Epithelial cell of proximal tubule (primary cell): ENCODE results near the gene MSS51. TPM values are rescaled to one million over a fixed set of nuclear protein-coding genes. Genes with fewer than 3 reads are reported as not detected.

Source experiments
- DNase-seq: peaks from one replicate; pipeline ENCODE4 v3.0.0-alpha.2; 2011; ENCODE audit warnings: low read depth
- H3K4me3 ChIP-seq: 2 replicates; pipeline ENCODE4 v1.5.1; 2011; ENCODE audit warnings: low read depth, mild to moderate bottlenecking, low read length
- CTCF ChIP-seq: conservative IDR thresholded peaks from 2 replicates; pipeline ENCODE4 v1.5.1; 2012; ENCODE audit warnings: low read depth, mild to moderate bottlenecking, low read length
- total RNA-seq: library from RNA; depleted of rRNA; stranded (reverse); fragments of >200 nt; gene quantifications from 2 replicates; pipeline ENCODE4 v1.2.3, GENCODE V29; 2015

MSS51 gene
- total RNA-seq, 1 donor from 2014 or later, result 1.1 TPM

- no peak for TF ChIP-seq CTCF
- no peak for DNase-seq
- no peak overlapping the region for H3K4me3 ChIP-seq
Observed at GRCh38 chr10:73439605-73440312, 6.4 kb upstream of the MSS51 start.

- no peak overlapping the region for H3K4me3 ChIP-seq
- DNase-seq, result no peak
- no peak for TF ChIP-seq CTCF
Observed at GRCh38 chr10:73439055-73439454, 5.7 kb upstream of the MSS51 start.

GRCh38 chr10:73432646-73433537 is 469 bp downstream of the MSS51 start:
- no peak overlapping the region for H3K4me3 ChIP-seq
- no peak for DNase-seq
- TF ChIP-seq CTCF, result no peak

GRCh38 chr10:73426318-73426717 is 7.0 kb downstream of the MSS51 start:
- TF ChIP-seq CTCF, result no peak
- no peak for DNase-seq
- H3K4me3 ChIP-seq, result no peak overlapping the region

DNA sequence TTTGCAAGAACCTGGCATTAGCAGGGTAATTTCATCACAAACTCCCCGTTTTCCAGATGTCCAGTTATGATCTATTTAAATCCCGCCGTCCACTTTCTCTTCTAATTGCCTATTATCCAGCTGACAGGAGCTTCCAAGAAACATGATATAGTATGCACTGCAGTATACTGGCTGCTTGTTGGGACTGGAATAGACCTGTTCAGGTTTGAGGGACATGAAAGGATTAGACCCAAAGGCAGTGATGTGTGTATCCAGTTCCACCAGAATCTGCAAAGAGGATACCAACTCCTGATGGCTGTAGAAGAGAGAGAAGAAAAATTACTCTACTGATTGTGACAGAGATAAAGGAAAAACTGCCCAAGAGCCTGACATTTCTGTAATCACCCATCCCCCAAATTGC is 8.9 kb downstream of the MSS51 start:
- no peak overlapping the region for H3K4me3 ChIP-seq
- no peak for DNase-seq
- TF ChIP-seq CTCF, result no peak

DNA sequence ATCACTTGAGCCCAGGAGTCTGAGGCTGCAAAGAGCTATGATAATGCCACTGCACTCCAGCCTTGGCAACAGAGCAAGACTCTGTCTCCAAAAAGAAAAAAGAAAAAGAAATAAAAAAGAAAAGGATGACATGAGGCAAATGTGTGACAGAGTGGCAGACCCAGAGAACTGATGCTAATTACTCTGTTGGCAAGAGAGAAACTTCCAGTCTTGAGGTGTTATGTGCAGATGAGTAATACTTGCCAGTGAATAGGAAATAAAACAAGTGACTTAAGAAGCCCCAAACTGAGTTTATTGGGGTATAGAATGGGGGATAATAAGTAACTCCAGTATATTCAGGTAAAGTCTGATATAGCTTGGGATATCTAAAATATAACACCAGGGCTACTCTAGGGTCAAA is 10.1 kb downstream of the MSS51 start:
- no peak for DNase-seq
- no peak for TF ChIP-seq CTCF
- H3K4me3 ChIP-seq, result no peak overlapping the region

- H3K4me3 ChIP-seq, result no peak overlapping the region
- no peak for DNase-seq
- TF ChIP-seq CTCF, result no peak
Observed at GRCh38 chr10:73416571-73416970, 16.8 kb downstream of the MSS51 start.
